ENCODE measurements around the gene ZNF556.
"Not testable (repeated sequence)": the region's sequence is repeated elsewhere in the genome, so short reads cannot be mapped to it uniquely, and the experiment has no call there.

ZNF556 gene

GRCh38 chr19:2854849-2855248, 12.3 kb upstream of the ZNF556 start:
- no peak for DNase-seq

DNA sequence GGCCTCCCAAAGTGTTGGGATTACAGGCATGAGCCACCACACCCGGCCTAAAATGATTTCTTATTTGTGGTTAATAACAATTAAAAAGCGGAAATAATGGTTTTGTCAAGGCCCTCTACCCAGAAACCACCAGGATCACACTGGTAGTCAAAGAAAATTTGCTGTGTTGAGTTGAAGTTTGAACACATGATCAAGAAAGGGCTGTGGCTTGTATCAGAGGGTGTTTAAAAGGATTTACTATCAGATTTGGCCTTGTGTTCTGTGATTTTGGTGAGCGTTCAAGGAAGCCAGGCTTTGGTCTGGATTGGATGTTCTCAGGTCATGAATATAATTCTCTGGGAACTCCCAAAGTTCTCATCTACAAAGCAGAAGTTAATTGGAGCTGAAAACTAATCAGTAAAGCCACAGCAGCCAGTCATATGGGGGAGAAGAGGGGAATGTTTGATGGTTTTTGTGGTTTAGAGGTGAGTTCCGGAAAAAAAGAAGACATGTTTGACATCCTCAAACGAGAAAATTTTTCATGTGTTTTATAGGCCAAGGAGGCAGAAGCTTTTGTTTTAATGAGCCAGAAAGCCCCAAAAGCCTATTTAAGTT, 10.6 kb upstream of the ZNF556 start:
- no peak for DNase-seq

- DNase-seq, result no peak
These were observed 8.3 kb upstream of the ZNF556 start for GRCh38 chr19:2858864-2859263.

DNA sequence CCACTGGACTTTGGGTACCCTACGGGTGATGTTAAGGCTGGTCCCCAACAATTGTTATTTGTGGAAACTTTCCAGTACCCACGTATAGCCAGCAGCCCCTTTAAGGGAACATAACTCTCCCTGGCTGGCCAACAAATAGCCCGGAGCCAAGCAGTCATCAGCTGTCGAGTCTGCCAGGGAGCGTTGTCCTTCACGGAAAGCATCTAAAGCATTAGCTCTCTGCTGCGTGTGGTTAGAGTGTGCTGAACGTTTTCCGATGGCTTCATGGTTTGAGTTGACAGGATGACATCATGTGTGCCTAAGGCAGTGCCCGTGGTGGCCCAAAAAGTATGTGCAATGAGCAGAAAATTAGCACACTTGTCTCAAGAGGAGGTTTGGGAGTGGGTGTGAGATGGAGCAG, 3.3 kb upstream of the ZNF556 start:
- no peak for DNase-seq

DNA sequence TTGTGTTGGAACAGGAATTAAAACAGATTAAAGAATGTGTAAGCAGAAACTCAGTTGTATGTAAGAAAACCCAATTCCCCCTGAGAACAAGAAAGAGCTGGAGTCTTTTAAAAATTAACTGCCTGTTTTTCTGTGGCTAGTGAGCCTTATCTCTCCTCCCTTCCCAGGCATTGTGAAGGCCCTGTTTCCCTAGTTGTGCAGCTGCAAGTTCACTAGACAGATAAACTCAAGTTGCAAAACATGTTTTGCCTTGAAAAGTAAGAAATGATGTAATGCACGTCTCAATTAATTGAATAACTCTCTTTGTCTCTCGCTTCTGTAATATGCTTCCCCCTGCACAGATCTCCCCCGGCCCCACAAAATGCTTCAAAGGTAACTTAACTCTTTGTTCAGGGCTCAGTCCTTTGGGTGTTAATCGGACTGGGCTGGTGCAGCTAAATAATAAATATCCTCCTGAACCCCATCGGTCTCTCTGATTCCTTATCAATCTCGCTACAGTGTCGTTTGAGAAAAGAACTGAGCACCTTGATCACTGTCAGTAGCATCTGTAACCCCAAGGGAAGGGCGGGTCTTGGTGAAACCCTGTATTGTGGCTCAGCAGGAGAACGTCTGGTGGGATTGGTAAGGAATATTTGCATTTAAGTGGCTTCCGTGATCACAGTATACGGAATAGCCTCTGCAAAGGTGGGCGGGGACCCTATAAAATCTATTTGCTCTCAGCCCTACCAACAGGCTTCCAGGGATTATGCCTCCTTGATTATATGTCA, 1.6 kb upstream of the ZNF556 start:
- DNase-seq, result peak; percentile 65

DNA sequence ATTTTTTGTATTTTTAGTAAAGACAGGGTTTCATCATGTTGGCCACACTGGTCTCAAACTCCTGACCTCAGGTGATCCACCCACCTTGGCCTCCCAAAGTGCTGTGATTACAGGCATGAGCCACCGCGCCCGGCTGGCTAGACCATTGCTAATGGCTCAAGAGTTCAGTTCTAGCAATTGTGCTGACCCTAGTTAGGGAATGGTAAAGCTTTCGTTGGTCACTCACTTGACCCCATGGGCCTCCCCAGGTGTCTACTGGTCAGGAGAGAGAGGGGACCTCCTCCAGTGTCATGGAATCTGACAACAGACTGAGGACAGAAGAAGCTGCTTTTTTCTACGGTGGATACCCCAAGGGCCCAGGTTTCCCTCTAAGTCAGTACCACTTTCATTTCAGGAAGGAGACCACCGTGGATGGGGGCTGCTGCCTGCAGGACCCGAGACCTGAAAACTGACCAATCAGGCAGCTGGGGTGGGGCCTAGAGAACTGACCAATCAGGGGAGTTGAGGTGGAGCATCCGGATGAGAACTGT, 575 bp upstream of the ZNF556 start:
- no peak for DNase-seq

- DNase-seq, result peak; percentile 71
These were observed 2.5 kb downstream of the ZNF556 start for GRCh38 chr19:2869618-2870017.

DNA sequence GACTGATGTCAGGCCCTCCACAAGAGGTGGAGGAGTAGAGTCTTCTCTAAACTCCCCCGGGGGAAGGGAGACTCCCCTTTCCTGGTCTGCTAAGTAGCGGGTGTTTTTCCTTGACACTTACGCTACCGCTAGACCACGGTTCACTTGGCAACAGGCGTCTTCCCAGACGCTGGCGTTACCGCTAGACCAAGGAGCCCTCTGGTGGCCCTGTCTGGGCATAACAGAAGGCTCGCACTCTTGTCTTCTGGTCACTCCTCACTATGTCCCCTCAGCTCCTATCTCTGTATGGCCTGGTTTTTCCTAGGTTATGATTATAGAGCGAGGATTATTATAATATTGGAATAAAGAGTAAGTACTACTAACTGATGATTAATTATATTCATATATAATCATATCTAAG, 5.0 kb downstream of the ZNF556 start:
- DNase-seq, result not testable (repeated sequence)

DNA sequence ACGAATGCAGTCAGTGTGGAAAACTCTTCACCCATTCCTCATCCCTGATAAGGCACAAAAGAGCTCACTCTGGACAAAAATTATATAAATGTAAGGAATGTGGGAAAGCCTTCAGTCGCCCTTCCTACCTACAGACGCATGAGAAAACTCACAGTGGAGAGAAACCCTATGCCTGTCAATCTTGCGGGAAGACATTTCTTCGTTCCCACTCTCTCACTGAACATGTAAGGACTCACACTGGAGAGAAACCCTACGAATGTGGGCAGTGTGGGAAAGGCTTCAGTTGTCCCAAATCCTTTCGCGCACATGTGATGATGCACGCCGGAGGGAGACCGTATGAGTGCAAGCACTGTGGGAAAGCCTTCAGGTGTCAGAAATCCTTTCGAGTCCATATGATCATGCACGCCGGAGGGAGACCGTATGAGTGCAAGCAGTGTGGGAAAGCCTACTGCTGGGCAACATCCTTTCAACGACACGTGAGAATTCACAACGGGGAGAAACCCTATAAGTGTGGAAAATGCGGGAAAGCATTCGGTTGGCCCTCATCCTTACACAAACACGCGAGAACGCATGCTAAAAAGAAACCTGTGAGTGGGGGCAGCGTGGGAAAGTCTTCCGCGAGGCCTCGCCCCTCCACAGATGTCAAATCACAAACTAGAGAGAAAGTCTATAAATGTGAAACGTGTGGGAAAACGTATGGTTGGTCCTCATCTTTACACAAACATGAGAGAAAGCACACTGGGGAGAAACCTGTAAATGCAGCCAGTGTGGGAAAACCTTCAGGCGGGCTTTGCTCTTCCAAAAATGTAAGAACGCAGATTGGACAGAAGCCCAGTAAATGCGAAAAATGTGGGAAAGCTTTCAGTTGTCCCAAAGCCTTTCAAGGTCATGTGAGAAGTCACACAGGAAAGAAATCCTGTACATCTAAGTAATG, 10.5 kb downstream of the ZNF556 start:
- DNase-seq, result no peak

GRCh38 chr19:2883686-2884439, 16.7 kb downstream of the ZNF556 start:
- DNase-seq, result no peak

DNA sequence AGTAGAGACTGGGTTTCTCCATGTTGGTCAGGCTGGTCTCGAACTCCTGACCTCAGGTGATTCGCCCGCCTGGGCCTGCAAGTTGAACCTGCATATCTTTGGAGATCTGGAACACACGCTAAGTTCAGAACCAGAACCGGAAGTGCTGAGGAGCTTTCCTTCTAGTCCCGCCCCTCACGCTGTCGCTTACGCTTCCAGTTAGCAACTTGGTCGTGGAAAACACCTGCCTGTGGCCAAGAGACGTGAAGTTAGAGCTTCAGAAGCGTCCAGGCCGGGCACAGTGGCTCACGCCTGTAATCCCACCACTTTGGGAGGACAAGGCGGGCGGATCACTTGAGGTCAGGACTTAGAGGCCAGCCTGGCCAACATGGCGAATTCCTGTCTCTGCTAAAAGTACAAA, 18.6 kb downstream of the ZNF556 start:
- no peak for DNase-seq

GRCh38 chr19:2887391-2887914, 20.3 kb downstream of the ZNF556 start:
- DNase-seq, result peak; percentile 77

DNA sequence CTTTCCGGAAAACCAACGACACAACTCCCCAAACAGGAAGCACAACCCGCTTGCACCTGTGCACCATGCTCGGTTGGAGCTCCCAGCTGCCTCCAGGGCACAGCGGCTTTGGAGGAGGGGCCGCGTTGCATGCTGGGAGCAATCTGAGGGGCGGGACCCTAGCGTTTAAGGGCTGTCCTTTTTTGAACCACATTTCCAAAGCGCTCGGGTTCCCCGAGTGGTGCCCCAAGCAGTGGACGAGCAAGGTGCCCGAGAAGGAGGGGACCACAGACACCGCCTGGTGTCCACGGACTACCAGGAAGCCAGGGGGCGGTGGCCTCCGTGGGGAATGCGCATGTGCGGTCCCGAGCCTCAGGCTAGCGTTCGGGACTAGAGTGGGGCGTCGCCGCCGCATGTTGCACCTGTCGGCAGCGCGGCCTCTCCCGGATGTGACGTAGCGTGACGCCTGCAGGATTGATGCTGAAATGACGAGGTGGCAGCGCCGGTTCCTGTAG, 21.6 kb downstream of the ZNF556 start:
- no peak for DNase-seq

GRCh38 chr19:2890531-2890930, 23.4 kb downstream of the ZNF556 start:
- not testable (repeated sequence) for DNase-seq

GRCh38 chr19:2896694-2897093, 29.6 kb downstream of the ZNF556 start:
- DNase-seq, result no peak

DNA sequence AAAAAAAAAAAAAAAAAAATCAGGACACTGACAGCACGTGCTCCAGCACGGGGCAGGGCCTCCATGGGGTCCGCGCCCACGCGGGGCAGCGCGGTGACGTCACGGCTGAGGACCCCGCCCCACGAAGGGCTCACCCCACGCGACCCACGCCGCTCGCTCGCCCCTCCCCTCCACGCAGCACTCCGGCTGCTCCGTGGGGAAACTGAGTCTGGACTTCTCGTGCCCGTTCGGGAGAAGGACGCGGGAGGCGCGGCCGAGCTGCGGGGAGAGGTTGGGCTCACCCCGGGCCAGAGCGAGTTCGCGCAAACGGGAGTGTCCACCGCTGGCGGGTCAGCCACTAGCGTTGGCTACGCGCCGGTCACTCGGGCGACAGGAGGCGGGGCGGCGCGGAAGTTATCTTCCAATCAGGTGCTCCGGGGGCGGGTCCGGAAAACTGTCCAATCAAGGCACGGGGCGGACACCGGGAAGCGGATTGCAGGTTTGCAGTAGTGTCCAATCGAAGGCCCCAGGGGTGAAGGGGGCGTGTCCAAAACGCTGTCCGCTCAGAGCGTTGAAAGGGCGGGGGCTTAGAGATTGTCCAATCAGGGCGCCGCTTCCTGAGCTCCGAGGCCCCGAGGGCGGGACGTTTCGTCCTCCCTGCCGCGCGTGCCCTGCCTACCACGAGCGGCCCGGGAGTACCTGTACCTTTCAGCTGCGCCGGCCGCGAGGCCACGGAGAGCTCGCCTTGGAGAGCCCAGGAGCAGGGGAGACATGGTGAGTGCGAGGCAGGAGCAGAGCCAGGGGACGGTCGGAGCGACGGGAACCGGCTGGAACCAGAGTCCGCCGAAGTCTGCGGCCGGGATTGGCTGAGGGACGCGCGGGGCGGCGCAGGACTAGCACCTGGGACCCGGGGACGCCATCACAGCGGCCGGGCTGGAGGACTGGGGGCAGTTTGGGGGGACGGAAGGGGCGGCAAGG, 33.4 kb downstream of the ZNF556 start, which contains the start of gene ZNF57:
TSS of gene ZNF57 (plus strand) at position 633 of the 957 bp plus-strand sequence. CDS start at position 751, 118 bp downstream.
- peak; percentile 100 for DNase-seq

- DNase-seq, result no peak
These were observed 35.6 kb downstream of the ZNF556 start for GRCh38 chr19:2902590-2903218.

- DNase-seq, result not testable (repeated sequence)
These were observed 36.2 kb downstream of the ZNF556 start for GRCh38 chr19:2903326-2903725.

GRCh38 chr19:2905918-2906519, 38.9 kb downstream of the ZNF556 start:
- no peak for DNase-seq
